GM18507 (cell line): ENCODE measurements around the gene CNGB1.
"Not testable (repeated sequence)": the region's sequence is repeated elsewhere in the genome, so short reads cannot be mapped to it uniquely, and the experiment has no call there.

Experiments used
- DNase-seq: peaks from one replicate; pipeline ENCODE4 v3.0.0; 2011; ENCODE audit warnings: low read depth; ENCODE audit not compliant: insufficient read length; ENCODE audit errors: extremely low spot score
- FAIRE-seq: peaks from 2 replicates; lab custom pipeline; 2011; peaks lifted over from hg19 to GRCh38; lab: Jason Lieb, UNC

Gene CNGB1

DNA sequence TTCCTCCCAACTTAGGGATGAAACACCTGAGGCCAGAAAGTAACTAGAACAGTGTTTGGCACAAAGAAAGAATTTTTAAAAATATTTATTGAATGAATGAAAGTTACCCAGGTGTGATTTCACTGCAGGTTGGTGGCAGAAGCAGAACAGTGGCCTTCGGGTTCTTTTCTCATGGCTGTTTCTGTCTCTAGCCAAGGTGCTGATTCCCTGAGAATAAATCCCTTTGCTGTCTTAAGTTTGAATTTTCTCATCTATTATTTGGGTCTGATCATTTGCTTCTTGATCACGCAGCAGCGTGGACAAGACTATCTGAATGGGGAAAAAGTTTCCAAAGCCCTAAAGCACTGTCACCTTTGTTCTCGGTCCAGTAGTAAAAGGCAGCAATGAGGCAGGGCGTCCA lies 95.6 kb downstream of the CNGB1 start:
- no peak for FAIRE-seq
- no peak for DNase-seq

DNA sequence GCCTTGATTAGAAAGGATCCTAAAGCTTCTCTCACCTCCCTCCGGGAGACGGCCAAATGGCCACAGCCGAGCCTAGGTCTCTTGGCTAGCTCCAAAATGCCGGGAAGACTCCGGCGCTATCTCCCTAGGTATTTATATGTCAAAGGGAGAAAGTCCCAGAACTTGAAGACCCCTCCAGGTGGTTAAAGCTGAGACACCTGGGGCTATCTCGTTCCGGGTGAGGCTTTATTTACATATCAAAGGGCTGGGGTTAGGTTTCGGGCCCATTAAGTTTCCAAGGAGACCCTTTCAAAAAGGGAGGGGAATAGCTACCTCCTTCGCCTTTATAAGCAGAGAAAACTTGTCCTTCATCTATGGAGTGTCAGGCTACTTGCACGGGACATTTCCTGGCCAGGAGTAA lies 97.7 kb downstream of the CNGB1 start:
- FAIRE-seq (no peak), DNase-seq (no peak)

DNA sequence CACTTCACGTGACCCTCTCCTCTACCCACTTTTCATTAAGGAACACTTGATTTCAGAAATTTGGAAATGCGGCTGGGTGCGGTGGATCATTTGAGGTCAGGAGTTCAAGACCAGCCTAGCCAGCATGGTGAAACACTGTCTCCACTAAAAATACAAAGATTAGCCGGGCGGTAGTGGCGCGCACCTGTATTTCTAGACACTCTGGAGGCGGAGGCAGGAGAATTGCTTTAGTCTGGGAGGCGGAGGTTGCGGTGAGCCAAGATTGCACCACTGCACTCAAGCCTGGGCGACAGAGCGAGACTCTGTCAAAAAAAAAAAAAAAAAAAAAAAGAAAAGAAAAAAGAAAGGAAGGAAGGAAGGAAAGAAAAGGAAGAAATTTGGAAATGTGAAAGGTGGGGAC lies 98.2 kb downstream of the CNGB1 start:
- not testable (repeated sequence) for FAIRE-seq, DNase-seq

DNA sequence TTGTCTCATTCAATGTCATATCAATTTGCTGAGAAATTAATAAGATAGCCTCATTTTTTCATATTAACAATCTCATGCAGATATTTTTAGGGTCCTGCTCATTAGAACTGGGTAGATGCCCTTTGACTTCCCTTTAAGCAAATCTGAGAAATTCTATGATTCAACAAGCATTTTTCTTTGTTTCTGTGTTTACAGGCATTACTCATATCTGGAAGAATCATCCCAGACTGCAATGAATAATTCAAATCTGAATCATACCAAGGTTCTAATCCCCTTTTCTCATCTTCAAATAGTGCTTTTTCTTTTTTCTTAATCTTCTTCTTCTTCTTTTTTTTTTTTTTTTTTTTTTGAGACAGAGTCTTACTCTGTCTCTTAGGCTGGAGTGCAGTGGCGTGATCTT lies 99.5 kb downstream of the CNGB1 start:
- FAIRE-seq (no peak), DNase-seq (no peak)

DNA sequence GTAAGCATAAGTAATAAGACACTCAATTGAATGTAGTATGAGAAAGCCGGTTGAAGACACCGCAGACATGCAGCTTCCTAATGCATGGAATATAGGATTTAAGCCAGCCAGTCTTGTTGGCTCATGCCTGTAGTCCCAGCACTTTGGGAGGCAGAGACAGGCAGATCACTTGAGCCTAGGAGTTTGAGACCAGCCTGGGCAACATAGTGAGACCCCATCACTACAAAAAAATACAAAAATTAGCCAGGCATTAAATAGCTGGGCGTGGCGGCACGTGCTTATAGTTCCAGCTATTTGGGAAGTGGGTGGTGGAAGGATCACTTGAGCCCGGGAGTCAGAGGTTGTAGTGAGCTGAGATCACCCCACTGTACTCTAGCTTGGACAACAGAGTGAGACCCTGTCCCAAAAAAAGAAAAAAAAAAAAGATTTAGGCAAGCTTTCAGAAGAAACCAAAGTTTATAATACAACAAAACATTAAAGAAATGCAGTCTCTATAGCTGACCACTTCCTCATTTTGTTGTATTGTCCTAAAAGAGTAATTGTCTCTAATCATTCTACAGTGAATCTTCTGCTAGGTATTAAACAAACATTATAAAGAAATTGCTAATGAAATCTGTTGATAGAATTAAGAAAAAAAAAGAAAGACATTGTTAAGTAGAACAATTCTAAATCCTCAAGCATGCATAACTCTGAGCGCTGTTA lies 100.0 kb downstream of the CNGB1 start:
- no peak for FAIRE-seq
- no peak for DNase-seq

DNA sequence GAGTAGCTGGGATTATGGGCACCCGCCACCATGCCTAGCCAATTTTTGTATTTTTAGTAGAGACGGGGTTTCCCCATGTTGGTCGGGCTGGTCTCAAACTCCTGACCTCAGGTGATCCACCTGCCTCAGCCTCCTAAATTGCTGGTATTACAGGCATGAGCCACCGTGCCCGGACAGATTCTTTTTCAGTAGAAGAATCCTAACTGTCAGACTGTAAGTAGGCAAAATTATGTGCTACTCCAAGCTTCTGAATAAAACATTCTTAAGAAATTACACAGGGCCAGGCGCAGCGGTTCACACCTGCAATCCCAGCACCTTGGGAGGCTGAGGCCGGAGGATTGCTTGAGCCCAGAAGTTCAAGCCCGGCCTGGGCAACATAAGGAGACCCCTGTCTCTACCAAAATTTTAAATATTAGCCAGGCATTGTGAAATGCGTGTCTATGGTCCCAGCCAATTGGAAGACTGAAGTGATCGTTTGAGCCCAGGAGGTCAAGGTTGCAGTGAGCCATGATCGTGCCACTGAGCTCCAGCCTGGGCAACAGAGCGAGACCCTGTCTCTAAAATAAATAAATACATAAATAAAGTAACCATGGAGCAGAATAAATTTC lies 101.9 kb downstream of the CNGB1 start:
- FAIRE-seq (no peak), DNase-seq (no peak)

DNA sequence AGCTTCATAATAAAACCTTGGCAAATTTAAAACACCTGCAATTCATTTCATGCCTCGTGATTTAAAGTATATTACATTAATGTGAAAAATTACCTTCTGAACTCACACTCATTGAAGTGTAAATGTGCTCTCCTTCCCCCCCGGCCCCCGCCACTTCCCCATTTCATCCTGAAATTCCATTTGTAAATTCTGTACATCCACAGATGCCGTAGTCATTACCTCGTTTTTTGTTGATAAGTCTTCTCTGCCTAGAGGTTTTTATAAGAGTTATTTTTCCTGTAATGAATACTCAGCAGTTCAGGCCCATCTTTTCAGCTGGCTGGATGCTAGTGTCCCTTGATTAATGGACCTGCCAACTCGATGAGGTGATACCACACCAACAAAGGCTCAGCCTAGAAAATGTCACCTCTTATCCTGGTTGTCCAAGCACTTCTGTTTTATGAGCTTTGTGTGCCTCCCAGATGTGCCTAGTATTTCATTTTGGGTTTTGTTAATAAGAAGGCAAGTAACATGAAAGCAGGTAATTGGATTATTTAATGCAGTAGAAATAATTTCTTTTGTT lies 103.8 kb downstream of the CNGB1 start:
- FAIRE-seq (no peak), DNase-seq (no peak)

DNA sequence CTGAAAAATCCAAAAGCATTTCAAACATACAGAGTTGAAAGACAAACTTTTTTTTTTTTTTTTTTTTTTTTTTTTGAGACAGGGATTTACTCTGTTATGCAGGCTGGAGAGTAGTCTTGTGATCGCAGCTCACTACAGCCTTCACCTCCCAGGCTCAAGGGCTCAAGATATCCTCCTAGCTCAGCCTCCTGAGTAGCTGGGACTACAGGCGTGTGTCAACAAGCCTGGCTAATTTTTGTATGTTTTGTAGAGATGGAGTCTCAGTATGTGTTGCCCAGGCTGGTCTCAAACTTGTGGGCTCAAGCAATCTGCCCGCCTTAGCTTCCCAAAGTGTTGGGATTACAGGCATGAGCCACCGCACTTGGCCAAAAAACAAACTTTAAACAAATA lies 104.4 kb downstream of the CNGB1 start:
- DNase-seq: no peak
- FAIRE-seq: no peak

DNA sequence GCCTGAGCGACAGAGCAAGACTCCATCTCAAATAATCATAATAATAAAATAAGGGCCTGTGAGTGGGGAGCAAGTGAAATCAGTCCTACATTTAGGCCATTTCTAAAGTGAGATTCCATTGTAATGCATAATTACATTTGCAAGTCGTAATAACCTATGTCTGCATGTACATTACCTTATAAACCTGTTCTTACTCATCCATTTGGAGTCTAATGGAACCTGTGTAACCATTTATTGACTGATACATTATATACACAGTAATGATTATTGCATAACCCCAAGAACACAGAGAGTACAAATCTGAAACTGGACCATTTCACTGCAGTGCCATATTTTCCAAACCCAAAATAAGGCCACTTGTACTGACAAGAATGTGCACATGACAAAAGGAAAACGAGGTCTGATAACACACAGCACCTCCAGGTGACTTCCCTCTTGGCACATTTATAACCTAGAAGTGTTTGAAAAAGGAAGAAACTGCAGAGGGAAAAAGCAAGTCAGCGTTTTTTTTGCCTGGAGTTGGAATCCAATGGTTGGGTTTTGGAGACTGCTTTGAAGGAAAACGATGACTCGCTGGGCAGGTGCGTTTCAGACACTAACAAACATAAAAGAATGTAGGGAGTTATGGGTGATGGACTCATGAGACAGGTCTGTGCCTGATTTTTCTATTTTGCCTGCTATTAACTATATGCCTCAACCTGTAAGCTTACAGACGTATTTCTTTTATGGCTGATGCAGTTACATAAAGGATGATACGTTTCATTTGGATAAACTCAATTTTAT lies 105.0 kb downstream of the CNGB1 start:
- FAIRE-seq: no peak
- DNase-seq: no peak

DNA sequence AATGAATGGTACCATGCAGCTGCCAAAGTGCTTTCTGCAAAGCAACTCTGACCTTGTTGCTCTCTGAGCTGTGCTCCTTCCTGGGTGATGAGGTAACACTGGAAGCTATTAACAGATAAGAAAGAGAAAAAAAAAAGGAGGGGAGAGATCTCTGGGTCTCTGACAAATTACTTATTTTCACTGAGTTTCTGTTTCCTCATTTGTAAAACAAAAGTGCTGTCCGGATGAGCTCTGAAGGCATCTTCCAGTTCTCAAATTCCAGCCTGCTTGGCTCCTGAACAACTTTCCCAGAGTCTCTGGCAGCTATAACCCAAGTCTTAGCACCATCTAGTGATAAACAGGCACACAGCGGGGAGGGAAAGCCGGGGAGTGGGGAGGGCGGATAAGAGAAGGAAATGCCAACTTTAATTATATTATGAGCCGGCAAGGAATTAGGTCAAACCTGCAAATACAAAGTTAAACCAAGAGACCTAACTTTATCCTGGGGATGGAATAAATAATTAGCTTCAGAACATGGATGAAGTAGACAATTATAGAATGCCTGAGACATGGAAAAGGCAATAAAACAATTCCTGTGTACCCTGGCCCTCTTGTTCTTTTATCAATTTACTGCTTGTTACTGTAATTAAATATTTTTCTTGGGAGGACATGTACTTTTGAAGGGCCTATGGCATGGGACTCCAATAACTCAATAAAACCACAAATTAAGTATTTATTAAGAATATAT lies 107.3 kb downstream of the CNGB1 start:
- FAIRE-seq: no peak

DNA sequence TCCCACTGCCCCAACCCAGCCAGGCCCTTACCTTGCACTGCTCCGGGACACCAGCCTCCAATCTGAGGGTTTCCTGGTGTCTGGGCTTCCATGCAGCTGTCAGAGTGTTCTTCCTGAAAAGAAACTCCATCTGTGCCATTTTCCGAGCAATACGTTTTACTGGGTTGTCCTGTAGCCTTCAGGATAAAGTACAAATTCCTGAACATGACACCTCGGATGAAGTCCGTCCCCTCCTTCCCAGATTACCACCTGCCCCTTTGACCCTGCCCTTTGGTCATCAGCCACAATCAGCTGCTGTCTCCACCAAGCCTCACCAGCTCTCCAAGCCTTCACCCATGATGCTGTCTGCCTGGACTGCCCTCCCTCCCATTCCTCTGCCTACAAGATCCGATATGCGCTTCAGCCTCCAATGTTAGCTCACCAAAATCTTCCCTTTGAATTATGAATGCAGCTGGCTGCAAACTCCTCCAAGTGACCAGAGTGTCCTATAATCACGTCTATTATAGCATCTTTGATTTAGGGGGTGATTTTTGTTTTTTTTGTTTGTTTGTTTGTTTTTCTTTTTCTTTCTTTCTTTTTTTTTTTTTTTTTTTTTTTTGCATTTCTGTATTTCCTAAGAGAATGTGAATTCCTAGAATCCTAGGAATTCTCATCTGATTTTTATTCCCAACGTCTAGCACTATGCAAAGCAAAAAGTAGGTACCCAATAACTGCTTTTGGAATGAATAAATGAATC lies 108.1 kb downstream of the CNGB1 start:
- no peak for FAIRE-seq
- DNase-seq: no peak

More for the DNA sequence above, 107.3 kb downstream of the CNGB1 start:
- DNase-seq: no peak

DNA sequence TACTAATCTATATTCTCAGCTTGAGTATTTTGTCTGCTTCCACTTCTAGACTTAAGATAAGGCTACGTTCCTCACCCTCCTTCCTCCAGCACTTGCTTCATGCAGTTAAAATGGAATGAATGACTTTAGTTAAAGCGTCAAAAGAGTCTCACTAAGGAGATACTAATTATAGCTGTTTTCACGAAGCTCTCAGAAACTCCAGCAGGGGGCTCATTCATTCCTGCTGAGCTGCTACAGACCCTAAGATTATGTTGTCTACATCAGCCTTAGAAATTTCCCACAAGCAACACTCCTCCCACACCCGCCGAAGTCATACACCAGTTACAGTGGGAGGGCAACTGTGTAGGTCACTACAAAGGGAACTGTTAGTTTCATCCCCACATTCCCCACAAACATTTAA lies 111.6 kb downstream of the CNGB1 start:
- FAIRE-seq (no peak), DNase-seq (no peak)

DNA sequence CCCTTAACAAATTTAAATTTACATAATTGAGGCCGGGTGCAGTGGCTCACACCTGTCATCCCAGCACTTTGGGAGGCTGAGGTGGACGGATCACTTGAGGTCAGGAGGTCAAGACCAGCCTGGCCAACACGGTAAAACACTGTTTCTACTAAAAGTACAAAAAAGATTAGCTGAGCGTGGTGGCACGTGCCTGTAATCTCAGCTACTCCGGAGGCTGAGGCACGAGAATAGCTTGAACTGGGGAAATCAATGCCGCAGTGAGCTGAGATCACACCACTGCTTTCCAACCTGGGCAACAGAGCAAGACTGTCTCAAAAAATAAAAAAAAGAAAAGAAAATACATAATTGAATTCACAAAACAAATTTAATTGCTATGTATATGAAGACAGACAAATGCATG lies 112.3 kb downstream of the CNGB1 start:
- FAIRE-seq (no peak), DNase-seq (no peak)

DNA sequence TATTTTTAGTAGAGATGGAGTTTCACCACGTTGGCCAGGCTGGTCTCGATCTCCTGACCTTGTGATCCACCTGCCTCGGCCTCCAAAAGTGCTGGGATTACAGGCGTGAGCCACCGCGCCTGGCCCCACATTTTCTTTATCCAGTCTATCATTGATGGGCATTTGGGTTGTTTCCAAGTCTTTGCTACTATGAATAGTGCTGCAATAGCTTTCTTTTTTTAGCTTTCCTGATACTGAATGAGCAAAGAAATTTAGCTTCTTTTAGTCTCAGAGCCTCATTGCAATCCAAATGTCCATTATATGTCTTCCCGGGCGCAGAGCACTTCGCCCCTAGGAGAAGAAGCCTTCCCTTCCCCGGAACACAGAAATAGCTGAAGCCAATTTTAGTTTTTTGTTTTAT lies 112.9 kb downstream of the CNGB1 start:
- not testable (repeated sequence) for FAIRE-seq, DNase-seq

DNA sequence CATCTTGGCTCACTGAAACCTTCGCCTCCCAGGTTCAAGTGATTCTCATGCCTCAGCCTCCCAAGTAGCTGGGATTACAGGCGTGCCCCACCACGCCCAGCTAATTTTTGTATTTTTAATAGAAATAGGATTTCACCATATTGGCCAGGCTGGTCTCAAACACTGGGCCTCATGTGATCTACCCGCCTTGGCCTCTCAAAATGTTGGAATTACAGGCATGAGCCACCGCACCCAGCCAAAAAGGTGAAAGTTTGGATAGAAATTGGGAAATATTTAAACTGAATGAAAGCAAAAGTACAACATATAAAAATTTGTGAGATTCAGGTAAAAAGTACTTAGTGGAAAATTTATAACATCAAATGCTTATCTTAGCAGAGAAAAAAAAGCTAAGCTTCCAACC lies 115.7 kb downstream of the CNGB1 start:
- DNase-seq (no peak), FAIRE-seq (no peak)

DNA sequence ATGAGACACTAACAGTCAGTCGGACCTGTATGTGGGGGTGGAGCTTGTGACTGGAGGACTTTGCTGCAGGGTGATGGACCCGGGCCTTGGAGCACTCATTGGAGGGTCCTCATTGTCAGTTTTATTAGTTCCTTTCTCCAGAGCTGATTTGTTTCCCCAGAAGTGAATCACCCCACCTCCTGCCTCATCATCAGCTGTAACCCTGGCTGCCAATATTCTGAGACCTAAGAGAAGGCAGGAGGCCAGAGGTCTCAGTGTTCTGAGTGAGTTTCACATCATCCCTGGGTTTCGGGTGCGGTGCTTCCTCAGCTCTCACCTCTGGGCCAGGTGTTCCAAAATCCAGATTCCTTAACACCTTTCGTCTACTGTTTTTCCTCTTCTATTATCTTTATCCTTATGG lies 118.7 kb downstream of the CNGB1 start:
- DNase-seq: no peak

DNA sequence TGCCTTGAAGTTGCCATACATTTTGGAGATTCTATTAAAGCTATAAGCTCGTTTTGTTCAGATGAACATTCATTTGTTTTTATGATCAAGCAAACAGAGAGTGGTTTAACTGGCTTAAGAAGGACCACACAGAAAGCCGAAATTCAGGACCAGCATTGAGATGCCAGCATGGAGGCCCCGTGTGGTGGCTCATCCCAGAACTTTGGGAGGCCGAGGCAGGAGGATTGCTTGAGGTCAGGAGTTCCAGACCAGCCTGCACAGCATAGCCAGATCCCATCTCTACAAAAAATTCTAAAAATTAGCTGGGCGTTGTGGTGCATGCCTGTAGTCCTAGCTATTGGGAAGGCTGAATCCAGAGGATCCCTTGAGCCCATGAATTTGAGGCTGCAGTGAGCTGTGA lies 122.7 kb downstream of the CNGB1 start:
- DNase-seq (no peak), FAIRE-seq (no peak)

More for the DNA sequence above, 118.7 kb downstream of the CNGB1 start:
- FAIRE-seq: no peak

DNA sequence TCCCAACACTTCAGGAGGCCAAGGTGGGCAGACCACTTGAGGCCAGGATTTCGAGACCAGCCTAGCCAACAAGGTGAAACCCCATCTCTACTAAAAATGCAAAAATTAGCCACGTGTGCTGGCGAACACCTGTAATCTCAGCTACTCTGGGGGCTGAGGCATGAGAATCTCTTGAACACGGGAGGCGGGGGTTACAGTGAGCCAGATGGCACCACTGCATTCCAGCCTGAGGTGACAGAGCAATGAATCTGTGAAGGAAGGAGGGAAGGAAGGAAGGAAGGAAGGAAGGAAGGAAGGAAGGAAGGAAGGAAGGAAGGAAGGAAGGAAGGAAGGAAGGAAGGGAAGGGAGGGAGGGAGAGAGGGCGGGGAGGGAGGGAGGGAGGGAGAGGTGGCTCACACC lies 124.0 kb downstream of the CNGB1 start:
- FAIRE-seq, DNase-seq: not testable (repeated sequence)

DNA sequence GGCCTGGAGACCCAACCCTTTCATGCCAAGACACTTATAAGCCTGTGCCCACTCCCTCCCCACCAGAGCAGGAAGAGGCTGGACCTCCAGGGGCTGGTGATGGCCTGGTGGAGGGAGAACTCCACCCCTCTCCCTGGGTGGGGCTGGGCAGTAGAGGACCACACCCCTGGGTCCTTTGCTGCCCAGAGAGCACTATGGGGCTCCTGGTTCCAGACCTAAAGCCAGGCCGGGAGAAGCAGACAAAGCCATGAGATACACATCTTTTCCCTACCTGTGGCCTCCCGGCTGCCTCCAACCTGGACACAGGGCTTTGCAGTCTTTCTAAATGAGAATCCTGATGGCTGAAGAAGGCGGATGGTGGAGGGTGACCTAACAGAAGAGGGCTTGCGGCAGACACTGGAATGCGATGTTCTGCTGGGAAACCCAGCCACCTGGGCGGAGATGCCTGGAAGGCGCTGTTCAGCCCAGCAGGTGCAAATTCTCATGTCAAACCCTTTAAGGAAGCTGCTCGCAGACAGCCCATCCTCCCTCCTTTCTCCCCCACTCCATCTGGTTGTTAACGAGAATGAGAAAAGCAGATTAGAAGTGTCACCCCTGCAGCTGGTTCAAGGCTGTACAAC lies 124.7 kb downstream of the CNGB1 start:
- DNase-seq: no peak
- FAIRE-seq: no peak
